EL (cell line): Measurements from ENCODE around the gene AFP.

Source experiments
- DNase-seq: peaks from one replicate; pipeline ENCODE4 v3.0.0-alpha.2; 2016

Gene AFP

GRCh38 chr4:73470728-73471127 lies 34.7 kb downstream of the AFP start:
- no peak for DNase-seq

- no peak for DNase-seq
These were observed 41.2 kb downstream of the AFP start for GRCh38 chr4:73477176-73477575.

GRCh38 chr4:73479323-73479722 lies 43.3 kb downstream of the AFP start:
- DNase-seq, result no peak

- DNase-seq, result no peak
These were observed 45.3 kb downstream of the AFP start, which contains the start of gene AFM for GRCh38 chr4:73481358-73481757. AFM (plus strand) TSS chr4:73481745; CDS start chr4:73481776, 31 bp downstream.

- no peak for DNase-seq
These were observed 49.1 kb downstream of the AFP start for GRCh38 chr4:73485085-73485484.

GRCh38 chr4:73485596-73485995 lies 49.6 kb downstream of the AFP start:
- DNase-seq, result no peak

GRCh38 chr4:73486497-73486896 lies 50.5 kb downstream of the AFP start:
- DNase-seq, result no peak

- DNase-seq, result no peak
These were observed 51.2 kb downstream of the AFP start for GRCh38 chr4:73487233-73487632.

- DNase-seq, result peak; percentile 8
These were observed 64.2 kb downstream of the AFP start for GRCh38 chr4:73499996-73500765.

- no peak for DNase-seq
These were observed 65.7 kb downstream of the AFP start for GRCh38 chr4:73501664-73502265.

GRCh38 chr4:73505567-73505966 lies 69.5 kb downstream of the AFP start:
- DNase-seq, result no peak
